ENCODE data around the gene STK32B.

- TF ChIP-seq EZH2 (IDR thresholded peaks at IDR 0.05; ENCODE audit: low read depth, unreplicated experiment) (no peak), CTCF (conservative IDR thresholded peaks at IDR 0.05; ENCODE audit: low read depth in 2 of 2) (no peak), NANOG (IDR thresholded peaks at IDR 0.05; ENCODE audit: borderline replicate concordance) (no peak), POLR2AphosphoS5 (IDR thresholded peaks at IDR 0.05; ENCODE audit: low read depth) (no peak), ZNF331 (CRISPR knock-in tag; IDR thresholded peaks at IDR 0.05; ENCODE audit: low read depth) (no peak)
These were observed 423.5 kb downstream of the STK32B start for GRCh38 chr4:5474756-5475155.
